Neural cell (in vitro differentiated cells): ENCODE results near the gene ARHGAP29.

Experiments used
- EP300 ChIP-seq: fragments of 450-650 bp; conservative IDR thresholded peaks from 2 replicates; pipeline ENCODE4 v1.6.1; 2014; ENCODE audit warnings: antibody characterized with exemption, mild to moderate bottlenecking, moderate library complexity; ENCODE audit not compliant: poor library complexity, severe bottlenecking
- EZH2 ChIP-seq: fragments of 200-600, 300-800 bp; shearing (Covaris generic), sonication (generic); IDR thresholded peaks from 2 replicates; pipeline ENCODE4 v1.6.1; 2014; ENCODE audit warnings: antibody characterized with exemption, low read length, borderline replicate concordance, mild to moderate bottlenecking; ENCODE audit not compliant: insufficient read depth, poor library complexity, severe bottlenecking
- POLR2AphosphoS5 ChIP-seq: IDR thresholded peaks from 2 replicates; pipeline ENCODE4 v1.6.1; 2012
- RAD21 ChIP-seq: fragments of 450-650 bp; conservative IDR thresholded peaks from 2 replicates; pipeline ENCODE4 v1.6.1; 2014; ENCODE audit warnings: antibody characterized with exemption, mild to moderate bottlenecking, moderate library complexity
- TAF1 ChIP-seq: IDR thresholded peaks from 2 replicates; pipeline ENCODE4 v1.6.1; 2012; ENCODE audit warnings: low read depth
- TF ChIP-seq, protein P1 (sequence below): fragments of 450-650 bp; IDR thresholded peaks from 2 replicates; pipeline ENCODE4 v1.5.1; 2014; ENCODE audit warnings: antibody characterized with exemption, mild to moderate bottlenecking, moderate library complexity; ENCODE audit not compliant: poor library complexity, severe bottlenecking
- TF ChIP-seq, protein P2 (sequence below): IDR thresholded peaks from 2 replicates; pipeline ENCODE4 v1.6.1; 2012; ENCODE audit warnings: borderline replicate concordance

DNA sequence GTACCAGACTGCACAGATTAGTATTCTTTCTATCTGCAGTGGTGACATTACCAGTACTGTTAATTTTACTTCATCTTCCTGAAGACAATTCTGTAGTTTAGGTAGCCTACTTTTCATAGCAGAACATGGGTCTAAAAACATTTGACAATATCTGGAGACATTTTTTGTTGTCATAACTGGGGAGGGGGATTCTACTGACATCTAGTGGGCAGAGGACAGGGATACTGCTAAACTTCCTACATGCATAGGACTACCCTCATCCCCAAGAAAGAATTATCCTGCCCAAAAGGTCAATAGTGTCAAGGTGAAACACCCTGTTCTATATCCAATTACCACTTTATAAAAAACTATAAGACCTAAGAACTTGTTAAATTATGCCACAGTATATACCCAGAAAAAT lies 3.4 kb upstream of the ARHGAP29 start:
- TF ChIP-seq, protein P1, sequence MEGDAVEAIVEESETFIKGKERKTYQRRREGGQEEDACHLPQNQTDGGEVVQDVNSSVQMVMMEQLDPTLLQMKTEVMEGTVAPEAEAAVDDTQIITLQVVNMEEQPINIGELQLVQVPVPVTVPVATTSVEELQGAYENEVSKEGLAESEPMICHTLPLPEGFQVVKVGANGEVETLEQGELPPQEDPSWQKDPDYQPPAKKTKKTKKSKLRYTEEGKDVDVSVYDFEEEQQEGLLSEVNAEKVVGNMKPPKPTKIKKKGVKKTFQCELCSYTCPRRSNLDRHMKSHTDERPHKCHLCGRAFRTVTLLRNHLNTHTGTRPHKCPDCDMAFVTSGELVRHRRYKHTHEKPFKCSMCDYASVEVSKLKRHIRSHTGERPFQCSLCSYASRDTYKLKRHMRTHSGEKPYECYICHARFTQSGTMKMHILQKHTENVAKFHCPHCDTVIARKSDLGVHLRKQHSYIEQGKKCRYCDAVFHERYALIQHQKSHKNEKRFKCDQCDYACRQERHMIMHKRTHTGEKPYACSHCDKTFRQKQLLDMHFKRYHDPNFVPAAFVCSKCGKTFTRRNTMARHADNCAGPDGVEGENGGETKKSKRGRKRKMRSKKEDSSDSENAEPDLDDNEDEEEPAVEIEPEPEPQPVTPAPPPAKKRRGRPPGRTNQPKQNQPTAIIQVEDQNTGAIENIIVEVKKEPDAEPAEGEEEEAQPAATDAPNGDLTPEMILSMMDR = peak; percentile 74
- TF ChIP-seq RAD21 (peak; percentile 80), TAF1 (no peak), EP300 (no peak), EZH2 (no peak), POLR2AphosphoS5 (no peak)
- TF ChIP-seq, protein P2, sequence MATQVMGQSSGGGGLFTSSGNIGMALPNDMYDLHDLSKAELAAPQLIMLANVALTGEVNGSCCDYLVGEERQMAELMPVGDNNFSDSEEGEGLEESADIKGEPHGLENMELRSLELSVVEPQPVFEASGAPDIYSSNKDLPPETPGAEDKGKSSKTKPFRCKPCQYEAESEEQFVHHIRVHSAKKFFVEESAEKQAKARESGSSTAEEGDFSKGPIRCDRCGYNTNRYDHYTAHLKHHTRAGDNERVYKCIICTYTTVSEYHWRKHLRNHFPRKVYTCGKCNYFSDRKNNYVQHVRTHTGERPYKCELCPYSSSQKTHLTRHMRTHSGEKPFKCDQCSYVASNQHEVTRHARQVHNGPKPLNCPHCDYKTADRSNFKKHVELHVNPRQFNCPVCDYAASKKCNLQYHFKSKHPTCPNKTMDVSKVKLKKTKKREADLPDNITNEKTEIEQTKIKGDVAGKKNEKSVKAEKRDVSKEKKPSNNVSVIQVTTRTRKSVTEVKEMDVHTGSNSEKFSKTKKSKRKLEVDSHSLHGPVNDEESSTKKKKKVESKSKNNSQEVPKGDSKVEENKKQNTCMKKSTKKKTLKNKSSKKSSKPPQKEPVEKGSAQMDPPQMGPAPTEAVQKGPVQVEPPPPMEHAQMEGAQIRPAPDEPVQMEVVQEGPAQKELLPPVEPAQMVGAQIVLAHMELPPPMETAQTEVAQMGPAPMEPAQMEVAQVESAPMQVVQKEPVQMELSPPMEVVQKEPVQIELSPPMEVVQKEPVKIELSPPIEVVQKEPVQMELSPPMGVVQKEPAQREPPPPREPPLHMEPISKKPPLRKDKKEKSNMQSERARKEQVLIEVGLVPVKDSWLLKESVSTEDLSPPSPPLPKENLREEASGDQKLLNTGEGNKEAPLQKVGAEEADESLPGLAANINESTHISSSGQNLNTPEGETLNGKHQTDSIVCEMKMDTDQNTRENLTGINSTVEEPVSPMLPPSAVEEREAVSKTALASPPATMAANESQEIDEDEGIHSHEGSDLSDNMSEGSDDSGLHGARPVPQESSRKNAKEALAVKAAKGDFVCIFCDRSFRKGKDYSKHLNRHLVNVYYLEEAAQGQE = no peak
